HepG2 (cell line): ENCODE data around the gene IQSEC1. TPM values are rescaled to one million over a fixed set of nuclear protein-coding genes. Genes with fewer than 3 reads are reported as not detected.

Experiments used
- ARHGAP35 ChIP-seq: sonication (generic); formaldehyde crosslinking; IDR thresholded peaks from 2 replicates; pipeline ENCODE4 v1.9.0; 2022; ENCODE audit warnings: mild to moderate bottlenecking, inconsistent platforms, moderate library complexity, missing genetic modification reagents, borderline replicate concordance
- ARNTL ChIP-seq: sonication (generic); formaldehyde crosslinking; IDR thresholded peaks from 2 replicates; pipeline ENCODE4 v1.4.0; 2020; ENCODE audit warnings: mild to moderate bottlenecking, missing genetic modification reagents
- HDAC2 ChIP-seq: sonication (generic); formaldehyde crosslinking; IDR thresholded peaks from 2 replicates; pipeline ENCODE4 v1.4.0; 2020; ENCODE audit warnings: missing genetic modification reagents
- HMG20B ChIP-seq: conservative IDR thresholded peaks from 2 replicates; pipeline ENCODE4 v1.6.1; 2016; ENCODE audit warnings: missing genetic modification reagents, missing compliant biosample characterization
- KAT7 ChIP-seq: IDR thresholded peaks from 2 replicates; pipeline ENCODE4 v1.6.1; 2018; ENCODE audit warnings: borderline replicate concordance, missing compliant biosample characterization
- KAT8 ChIP-seq: IDR thresholded peaks from 2 replicates; pipeline ENCODE4 v1.6.1; 2016; ENCODE audit warnings: missing genetic modification reagents, missing compliant biosample characterization
- KLF11 ChIP-seq: IDR thresholded peaks from 2 replicates; pipeline ENCODE4 v1.6.1; 2016; ENCODE audit warnings: missing compliant biosample characterization
- KLF15 ChIP-seq: sonication (generic); formaldehyde crosslinking; IDR thresholded peaks from 2 replicates; pipeline ENCODE4 v1.8.1; 2023; ENCODE audit warnings: borderline replicate concordance, mild to moderate bottlenecking, inconsistent platforms, missing genetic modification reagents, mixed read lengths
- MAFF ChIP-seq: IDR thresholded peaks from 2 replicates; pipeline ENCODE4 v1.6.1; 2011; ENCODE audit warnings: low read depth, low read length, improper control_type of control experiment
- MXD4 ChIP-seq: IDR thresholded peaks from 2 replicates; pipeline ENCODE4 v1.6.1; 2016; ENCODE audit warnings: mild to moderate bottlenecking, missing biosample characterization, missing genetic modification reagents
- NR1H2 ChIP-seq: sonication (generic); formaldehyde crosslinking; IDR thresholded peaks from 2 replicates; pipeline ENCODE4 v1.8.1; 2022; ENCODE audit warnings: low read depth, missing genetic modification reagents, borderline replicate concordance
- RAD51 ChIP-seq: fragments of 450-650 bp; IDR thresholded peaks from 2 replicates; pipeline ENCODE4 v1.6.1; 2016; ENCODE audit warnings: borderline replicate concordance
- RBAK ChIP-seq: sonication (generic); formaldehyde crosslinking; IDR thresholded peaks from 2 replicates; pipeline ENCODE4 v1.5.1; 2020; ENCODE audit warnings: mild to moderate bottlenecking, missing genetic modification reagents
- RELA ChIP-seq: sonication (generic); formaldehyde crosslinking; IDR thresholded peaks from 2 replicates; pipeline ENCODE4 v1.4.0; 2020; ENCODE audit warnings: missing genetic modification reagents
- RFX1 ChIP-seq: fragments of 450-650 bp; IDR thresholded peaks from 2 replicates; pipeline ENCODE4 v1.6.1; 2017
- SRSF9 ChIP-seq: fragments of 200-400 bp; formaldehyde crosslinking; IDR thresholded peaks from 2 replicates; pipeline ENCODE4 v1.6.1; 2018; ENCODE audit warnings: borderline replicate concordance, mild to moderate bottlenecking, low read depth, low read length; ENCODE audit not compliant: insufficient read depth, poor library complexity, severe bottlenecking
- TBP ChIP-seq: sonication (generic); formaldehyde crosslinking; IDR thresholded peaks from 2 replicates; pipeline ENCODE4 v1.5.0; 2020; ENCODE audit warnings: missing genetic modification reagents
- TGIF2 ChIP-seq: IDR thresholded peaks from 2 replicates; pipeline ENCODE4 v1.6.1; 2016; ENCODE audit warnings: control low read depth, missing compliant biosample characterization
- THAP7 ChIP-seq: sonication (generic); formaldehyde crosslinking; IDR thresholded peaks from 2 replicates; pipeline ENCODE4 v1.8.1; 2023; ENCODE audit warnings: mild to moderate bottlenecking, missing genetic modification reagents
- ZBTB8A ChIP-seq: sonication (generic); formaldehyde crosslinking; IDR thresholded peaks from 2 replicates; pipeline ENCODE4 v1.4.0; 2020; ENCODE audit warnings: mild to moderate bottlenecking, low read depth, missing genetic modification reagents, borderline replicate concordance
- ZNF335 ChIP-seq: sonication (generic); formaldehyde crosslinking; IDR thresholded peaks from 2 replicates; pipeline ENCODE4 v1.4.0; 2020; ENCODE audit warnings: missing genetic modification reagents
- ZNF350 ChIP-seq: sonication (generic); formaldehyde crosslinking; IDR thresholded peaks from 2 replicates; pipeline ENCODE4 v1.4.0; 2020; ENCODE audit warnings: mild to moderate bottlenecking, low read depth, missing genetic modification reagents, borderline replicate concordance
- ZNF660 ChIP-seq: sonication (generic); formaldehyde crosslinking; IDR thresholded peaks from 2 replicates; pipeline ENCODE4 v1.5.1; 2020; ENCODE audit warnings: mild to moderate bottlenecking, low read depth, missing genetic modification reagents, borderline replicate concordance
- ZNF766 ChIP-seq: sonication (generic); formaldehyde crosslinking; IDR thresholded peaks from 2 replicates; pipeline ENCODE4 v1.5.0; 2020; ENCODE audit warnings: missing genetic modification reagents, borderline replicate concordance
- ZNF777 ChIP-seq: sonication (generic); formaldehyde crosslinking; IDR thresholded peaks from 2 replicates; pipeline ENCODE4 v1.4.0; 2020; ENCODE audit warnings: missing genetic modification reagents
- ZNF839 ChIP-seq: sonication (generic); formaldehyde crosslinking; IDR thresholded peaks from 2 replicates; pipeline ENCODE4 v1.4.0; 2020; ENCODE audit warnings: missing genetic modification reagents, mild to moderate bottlenecking, borderline replicate concordance
- polyA plus RNA-seq, 8 experiments: library from polyadenylated mRNA; depleted of rRNA in 3 of 8; stranded (reverse) in 7 of 8; unstranded in 1 of 8; fragments of >200 nt; fragmentation: Illumina TruSeq in 4 of 8; extraction: Trizol in 4 of 8; gene quantifications; 2 replicates each; pipeline versions ENCODE4 v1.2.1 to v1.2.3, GENCODE V29; 2011 to 2016; ENCODE audit warnings: low read depth in 4 of 8, missing spikeins in 1 of 8, mixed read lengths in 1 of 8; ENCODE audit not compliant: insufficient read depth in 1 of 8
- total RNA-seq, 5 experiments: library from RNA; depleted of rRNA; stranded (reverse); fragments of >200 nt; fragmentation: Illumina TruSeq; extraction: Trizol; gene quantifications; 2 replicates each; pipeline ENCODE4 v1.2.3, GENCODE V29; 2016; ENCODE audit warnings: low read depth in 1 of 5
- TF ChIP-seq, protein P1 (sequence below): sonication (generic); formaldehyde crosslinking; IDR thresholded peaks from 2 replicates; pipeline ENCODE4 v1.8.0; 2022; ENCODE audit warnings: missing genetic modification reagents, mild to moderate bottlenecking, moderate library complexity, borderline replicate concordance
- TF ChIP-seq, protein P2 (sequence below): sonication (generic); formaldehyde crosslinking; IDR thresholded peaks from 2 replicates; pipeline ENCODE4 v1.5.0; 2020; ENCODE audit warnings: mild to moderate bottlenecking, missing genetic modification reagents

The IQSEC1 gene
- total and polyA plus RNA-seq, 2 of the 13 experiments (the other 11 are each of a cell fraction or from before 2014, with no cell fraction given), result 17.4 to 20.2 TPM

DNA sequence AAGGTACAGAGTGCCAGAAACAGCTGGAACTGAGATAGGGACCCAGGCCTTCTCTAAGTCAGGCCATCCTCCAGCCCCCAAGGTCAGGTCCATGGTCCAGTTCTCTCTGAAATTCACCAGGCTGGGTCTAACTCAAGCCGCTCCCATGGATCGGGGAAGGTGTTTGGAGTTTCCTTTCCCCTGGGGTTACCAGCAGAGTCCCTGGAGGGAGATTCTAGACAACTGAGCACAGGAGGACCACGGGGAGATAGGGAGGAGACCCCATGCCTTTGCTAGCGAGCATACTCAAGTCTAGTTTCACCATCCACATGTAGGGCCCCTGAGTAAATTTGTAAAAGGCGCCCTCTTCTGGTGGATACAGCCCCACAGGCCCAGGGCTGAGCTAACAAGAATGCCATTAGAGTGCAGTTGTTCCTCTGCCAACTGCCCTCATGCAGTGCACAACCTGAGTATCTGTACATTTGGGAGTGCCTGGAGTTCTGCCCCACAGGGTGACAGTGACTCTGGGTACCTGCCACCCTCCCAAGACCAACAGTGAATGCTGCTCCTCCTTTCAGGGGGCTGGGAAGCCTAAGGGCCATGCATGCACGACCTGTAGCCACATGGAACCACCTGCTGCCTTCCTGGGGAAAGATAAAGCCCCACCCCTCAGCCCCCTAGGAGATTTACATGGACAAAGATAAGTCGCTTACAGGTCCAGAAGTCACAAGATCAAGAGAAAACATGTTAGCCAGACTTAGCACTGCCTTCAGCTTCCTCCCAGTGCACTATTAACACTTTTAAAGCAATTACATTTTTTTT lies 89.0 kb downstream of the IQSEC1 start (continued):
- TF ChIP-seq KAT7 (peak; percentile 72; the same call in 1 of the 2 replicates), ZNF839 (no peak), MAFF (no peak), TGIF2 (CRISPR knock-in tag) (peak; percentile 77; the same call in 1 of the 2 replicates), RFX1 (no peak), RELA (no peak), RAD51 (no peak), KLF11 (CRISPR knock-in tag) (no peak), ZNF777 (no peak), ARNTL (no peak), ZNF660 (no peak), ZNF766 (CRISPR knock-in tag) (no peak), ZNF335 (no peak), ARHGAP35 (CRISPR knock-in tag) (no peak), KLF15 (CRISPR knock-in tag) (no peak), KAT8 (CRISPR knock-in tag) (0 out of 2 replicates have a peak, but pooled peaks have one; percentile 19), HMG20B (CRISPR knock-in tag) (no peak), THAP7 (CRISPR knock-in tag) (no peak), HDAC2 (peak; percentile 43; the same call in 1 of the 2 replicates), MXD4 (peak; percentile 67; the same call in 1 of the 2 replicates), RBAK (no peak), ZBTB8A (CRISPR knock-in tag) (no peak), TBP (CRISPR knock-in tag) (no peak), SRSF9 (no peak), NR1H2 (CRISPR knock-in tag) (no peak), ZNF350 (CRISPR knock-in tag) (peak; percentile 57; the same call in 1 of the 2 replicates)
- TF ChIP-seq, protein P1, sequence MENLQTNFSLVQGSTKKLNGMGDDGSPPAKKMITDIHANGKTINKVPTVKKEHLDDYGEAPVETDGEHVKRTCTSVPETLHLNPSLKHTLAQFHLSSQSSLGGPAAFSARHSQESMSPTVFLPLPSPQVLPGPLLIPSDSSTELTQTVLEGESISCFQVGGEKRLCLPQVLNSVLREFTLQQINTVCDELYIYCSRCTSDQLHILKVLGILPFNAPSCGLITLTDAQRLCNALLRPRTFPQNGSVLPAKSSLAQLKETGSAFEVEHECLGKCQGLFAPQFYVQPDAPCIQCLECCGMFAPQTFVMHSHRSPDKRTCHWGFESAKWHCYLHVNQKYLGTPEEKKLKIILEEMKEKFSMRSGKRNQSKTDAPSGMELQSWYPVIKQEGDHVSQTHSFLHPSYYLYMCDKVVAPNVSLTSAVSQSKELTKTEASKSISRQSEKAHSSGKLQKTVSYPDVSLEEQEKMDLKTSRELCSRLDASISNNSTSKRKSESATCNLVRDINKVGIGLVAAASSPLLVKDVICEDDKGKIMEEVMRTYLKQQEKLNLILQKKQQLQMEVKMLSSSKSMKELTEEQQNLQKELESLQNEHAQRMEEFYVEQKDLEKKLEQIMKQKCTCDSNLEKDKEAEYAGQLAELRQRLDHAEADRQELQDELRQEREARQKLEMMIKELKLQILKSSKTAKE (CRISPR knock-in tag), result no peak
- TF ChIP-seq, protein P2, sequence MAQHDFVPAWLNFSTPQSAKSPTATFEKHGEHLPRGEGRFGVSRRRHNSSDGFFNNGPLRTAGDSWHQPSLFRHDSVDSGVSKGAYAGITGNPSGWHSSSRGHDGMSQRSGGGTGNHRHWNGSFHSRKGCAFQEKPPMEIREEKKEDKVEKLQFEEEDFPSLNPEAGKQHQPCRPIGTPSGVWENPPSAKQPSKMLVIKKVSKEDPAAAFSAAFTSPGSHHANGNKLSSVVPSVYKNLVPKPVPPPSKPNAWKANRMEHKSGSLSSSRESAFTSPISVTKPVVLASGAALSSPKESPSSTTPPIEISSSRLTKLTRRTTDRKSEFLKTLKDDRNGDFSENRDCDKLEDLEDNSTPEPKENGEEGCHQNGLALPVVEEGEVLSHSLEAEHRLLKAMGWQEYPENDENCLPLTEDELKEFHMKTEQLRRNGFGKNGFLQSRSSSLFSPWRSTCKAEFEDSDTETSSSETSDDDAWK (CRISPR knock-in tag), result no peak
